ENCODE data around the gene NCK2. TPM values are rescaled to one million over a fixed set of nuclear protein-coding genes. Genes with fewer than 3 reads are reported as not detected.

NCK2 gene
- total and polyA plus RNA-seq, 10 of the 15 experiments (the other 5 are each of a cell fraction or from before 2014, with no cell fraction given) = 1.2 to 30.9 (median 14.1) TPM

DNA sequence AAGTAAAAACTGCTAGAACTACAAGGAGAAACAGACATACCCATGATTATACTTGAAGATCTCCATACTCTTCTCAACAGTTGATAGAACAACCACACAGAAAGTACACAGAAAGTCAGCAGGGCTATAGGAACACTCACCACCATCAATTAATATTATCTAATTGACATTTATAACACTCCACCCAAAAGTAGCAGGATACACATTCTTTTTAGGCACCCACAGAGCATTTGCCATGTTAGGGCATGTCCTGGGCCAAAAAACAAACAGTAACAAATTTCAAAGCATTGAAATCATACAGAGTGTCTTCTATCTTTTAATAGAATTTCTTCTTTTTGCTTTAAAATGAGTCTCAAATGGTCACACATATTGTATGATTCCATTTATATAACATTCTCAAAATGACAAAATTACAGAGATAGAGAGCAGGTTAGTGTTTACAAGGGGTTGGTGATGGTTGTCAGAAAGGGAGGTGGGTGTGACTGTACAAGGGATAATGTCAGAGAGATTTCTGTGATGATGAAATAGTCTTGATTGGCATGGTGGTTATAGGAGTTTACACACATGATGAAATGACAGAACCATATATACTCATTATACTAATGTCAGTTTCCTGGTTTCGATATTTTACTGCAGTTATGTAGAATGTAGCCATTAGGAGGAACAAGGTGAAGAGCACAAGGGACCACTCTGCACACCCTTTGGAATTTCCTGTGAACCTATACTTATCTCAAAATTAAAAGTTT lies 82.8 kb downstream of the NCK2 start (continued):
- TF ChIP-seq ZNF384 (IDR thresholded peaks at IDR 0.05; ENCODE audit: borderline replicate concordance, low read depth, low read length) (no peak), MEF2A (IDR thresholded peaks at IDR 0.05; ENCODE audit: insufficient read depth, low read depth, low read length) (no peak), EP300 (IDR thresholded peaks at IDR 0.05; ENCODE audit: borderline replicate concordance in 1 of 2, control insufficient read depth in 1 of 2, low read depth in 2 of 2, low read length in 2 of 2) (no peak), PKNOX1 (IDR thresholded peaks at IDR 0.05) (peak; percentile 84), PAX5 (IDR thresholded peaks at IDR 0.05; ENCODE audit: borderline replicate concordance, low read depth, low read length) (no peak), CREM (IDR thresholded peaks at IDR 0.05; ENCODE audit: low read depth) (0 out of 2 replicates have a peak, but pooled peaks have one; percentile 39), KLF5 (IDR thresholded peaks at IDR 0.05; ENCODE audit: partially characterized antibody) (no peak)

GRCh38 chr2:105828558-105828957 lies 83.8 kb downstream of the NCK2 start:
- Histone ChIP-seq H3K9me3 (replicated peaks; ENCODE audit: control insufficient read depth, insufficient read depth, low read length) (peaks cover 5% of the 10 kb centered on the region; the same call in 2 of the 3 replicates), H3K4me1 (ENCODE audit: control insufficient read depth, insufficient read depth, low read length) (0 out of 2 replicates have a peak, but pooled peaks cover 4% of the 10 kb centered on the region), H3K27ac (ENCODE audit: control insufficient read depth, insufficient read depth) (no peak overlapping the region), H2AFZ (ENCODE audit: control insufficient read depth, low read depth, low read length) (no peak overlapping the region), H3K79me2 (ENCODE audit: control insufficient read depth, insufficient read depth, low read length) (peaks cover 6% of the 10 kb centered on the region), H3K4me2 (ENCODE audit: control insufficient read depth, insufficient read depth) (no peak overlapping the region), H3K9ac (ENCODE audit: control insufficient read depth, insufficient read depth, low read length) (no peak overlapping the region), H3K4me3 (no peak overlapping the region), H3K27me3 (replicated peaks in 1 of 2; ENCODE audit: control insufficient read depth in 2 of 2, insufficient read depth in 2 of 2, low read length in 1 of 2) (no peaks in the 10 kb centered on the region), H3K36me3 (ENCODE audit: control insufficient read depth in 2 of 2, insufficient read depth in 2 of 2, low read length in 1 of 2) (no peaks in the 10 kb centered on the region), H4K20me1 (ENCODE audit: control insufficient read depth, insufficient read depth) (no peaks in the 10 kb centered on the region)
- no peak for DNase-seq (ENCODE audit: low read depth, low spot score)
- POLR2A ChIA-PET = interaction anchor here (0.5 kb wide), 1 partner anchor 136 kb away, joined by 3 read pairs; no protein-coding TSS in a partner anchor
- RAD21 ChIA-PET (ENCODE audit: unreplicated experiment) = interaction anchor here (0.8 to 1.5 kb wide), 5 partner anchors 24 to 82 kb away, joined by 3 read pairs; no protein-coding TSS in a partner anchor
- peak; percentile 77 for ATAC-seq
- no peak for FAIRE-seq
- no TSS peak for BruUV-seq (replicated peaks)
- SMC1A ChIA-PET (ENCODE audit: uncharacterized antibody, unreplicated experiment) = interaction anchor here (0.9 to 2.0 kb wide), 10 partner anchors 13 to 82 kb away, joined by 3 to 10 read pairs (median 4); no protein-coding TSS in a partner anchor
- TF ChIP-seq ZNF384 (IDR thresholded peaks at IDR 0.05; ENCODE audit: borderline replicate concordance, low read depth, low read length) = no peak
- peak; percentile 26; the same call in 1 of the 2 replicates for TF ChIP-seq NR2F1 (conservative IDR thresholded peaks at IDR 0.05)
- TF ChIP-seq CREB1 (IDR thresholded peaks at IDR 0.05; ENCODE audit: low read depth) = 0 out of 2 replicates have a peak, but pooled peaks have one; percentile 8
- TF ChIP-seq RAD21 (IDR thresholded peaks at IDR 0.05; ENCODE audit: insufficient read depth, low read depth, low read length) = peak; percentile 40; the same call in 1 of the 2 replicates
- TF ChIP-seq TCF3 (IDR thresholded peaks at IDR 0.05; ENCODE audit: borderline replicate concordance, insufficient read depth, low read depth, low read length) = no peak
- no peak for TF ChIP-seq MLLT1 (IDR thresholded peaks at IDR 0.05)
- 0 out of 2 replicates have a peak, but pooled peaks have one; percentile 11 for TF ChIP-seq CREM (IDR thresholded peaks at IDR 0.05; ENCODE audit: low read depth)
- CTCF ChIA-PET = interaction anchor here (0.5 to 1.4 kb wide), 8 partner anchors 24 to 498 kb away, joined by 3 to 4 read pairs (median 3); no protein-coding TSS in a partner anchor
- in situ Hi-C loops (cut with MboI) (no loop called here), intact Hi-C loops (cut with micrococcal nuclease; ENCODE audit: unreplicated experiment) (no loop called here)

All from GM12878 (cell line).